HepG2 (cell line): Measurements from ENCODE around the gene GIPC3. TPM values are rescaled to one million over a fixed set of nuclear protein-coding genes. Genes with fewer than 3 reads are reported as not detected.

ENCODE experiments used
- ARID3A ChIP-seq: IDR thresholded peaks from 2 replicates; pipeline ENCODE4 v1.6.1; 2012; ENCODE audit warnings: low read depth, low read length, improper control_type of control experiment
- CCAR2 ChIP-seq: fragments of 200-400 bp; formaldehyde crosslinking; optimal IDR thresholded peaks from 2 replicates; pipeline ENCODE3; 2018; ENCODE audit warnings: low read depth, mild to moderate bottlenecking, low read length, moderate library complexity
- CCDC6 ChIP-seq: sonication (generic); formaldehyde crosslinking; IDR thresholded peaks from 2 replicates; pipeline ENCODE4 v1.8.1; 2022; ENCODE audit warnings: mild to moderate bottlenecking, missing genetic modification reagents, moderate library complexity
- HDAC6 ChIP-seq: fragments of 200-600 bp; sonication (generic); IDR thresholded peaks from 2 replicates; pipeline ENCODE4 v1.7.0; 2017; ENCODE audit warnings: mild to moderate bottlenecking, antibody characterized with exemption, low read length, low read depth
- HES4 ChIP-seq: sonication (generic); formaldehyde crosslinking; IDR thresholded peaks from 2 replicates; pipeline ENCODE4 v1.9.0; 2021; ENCODE audit warnings: mild to moderate bottlenecking, missing genetic modification reagents, borderline replicate concordance
- KDM3A ChIP-seq: IDR thresholded peaks from 2 replicates; pipeline ENCODE4 v1.6.1; 2018; ENCODE audit warnings: low read depth, missing compliant biosample characterization
- KLF16 ChIP-seq, 2 experiments: sonication (generic) in 1 of 2; formaldehyde crosslinking in 1 of 2; IDR thresholded peaks; 2 replicates each; pipeline versions ENCODE4 v1.6.1 to v1.8.0; 2016 to 2023; ENCODE audit warnings: missing genetic modification reagents in 2 of 2, missing compliant biosample characterization in 1 of 2
- MED13 ChIP-seq: sonication (generic); formaldehyde crosslinking; IDR thresholded peaks from 2 replicates; pipeline ENCODE4 v1.5.0; 2020; ENCODE audit warnings: missing genetic modification reagents
- NFE2L1 ChIP-seq: sonication (generic); formaldehyde crosslinking; IDR thresholded peaks from 2 replicates; pipeline ENCODE4 v1.4.0; 2020; ENCODE audit warnings: missing genetic modification reagents, mild to moderate bottlenecking, borderline replicate concordance
- PHF20 ChIP-seq: sonication (generic); formaldehyde crosslinking; IDR thresholded peaks from 2 replicates; pipeline ENCODE4 v1.5.0; 2020; ENCODE audit warnings: mild to moderate bottlenecking, missing genetic modification reagents
- SOX13 ChIP-seq, 3 experiments: fragments of 450-650 bp in 1 of 3; sonication (generic) in 1 of 3; formaldehyde crosslinking in 1 of 3; IDR thresholded peaks in 2 of 3; conservative IDR thresholded peaks in 1 of 3; 2 replicates each; pipeline versions ENCODE4 v1.5.0 to v1.6.1; 2016 to 2020; ENCODE audit warnings: antibody characterized with exemption in 1 of 3, mild to moderate bottlenecking in 1 of 3, missing compliant biosample characterization in 1 of 3, missing genetic modification reagents in 1 of 3, moderate library complexity in 1 of 3
- TEAD3 ChIP-seq: optimal IDR thresholded peaks from 2 replicates; pipeline ENCODE3; 2016; ENCODE audit warnings: borderline replicate concordance
- ZBTB14 ChIP-seq: sonication (generic); formaldehyde crosslinking; IDR thresholded peaks from 2 replicates; pipeline ENCODE4 v1.4.0; 2020; ENCODE audit warnings: missing genetic modification reagents
- ZGPAT ChIP-seq: IDR thresholded peaks from 2 replicates; pipeline ENCODE4 v1.6.1; 2016; ENCODE audit warnings: mild to moderate bottlenecking
- ZNF3 ChIP-seq: IDR thresholded peaks from 2 replicates; pipeline ENCODE4 v1.7.0; 2017; ENCODE audit warnings: inconsistent platforms
- ZNF451 ChIP-seq: sonication (generic); formaldehyde crosslinking; IDR thresholded peaks from 2 replicates; pipeline ENCODE4 v1.5.0; 2020; ENCODE audit warnings: mild to moderate bottlenecking, missing genetic modification reagents
- ZNF543 ChIP-seq: sonication (generic); formaldehyde crosslinking; IDR thresholded peaks from 2 replicates; pipeline ENCODE4 v1.4.0; 2020; ENCODE audit warnings: mild to moderate bottlenecking, missing genetic modification reagents
- ZNF564 ChIP-seq: sonication (generic); formaldehyde crosslinking; IDR thresholded peaks from 2 replicates; pipeline ENCODE4 v1.8.1; 2023; ENCODE audit warnings: mild to moderate bottlenecking, missing genetic modification reagents
- ZNF691 ChIP-seq: sonication (generic); formaldehyde crosslinking; IDR thresholded peaks from 2 replicates; pipeline ENCODE4 v1.4.0; 2020; ENCODE audit warnings: missing genetic modification reagents, low read depth, mild to moderate bottlenecking, borderline replicate concordance
- ZUFSP ChIP-seq: sonication (generic); formaldehyde crosslinking; IDR thresholded peaks from 2 replicates; pipeline ENCODE4 v1.9.0; 2021; ENCODE audit warnings: missing genetic modification reagents, mild to moderate bottlenecking, borderline replicate concordance
- polyA plus RNA-seq, 8 experiments: library from polyadenylated mRNA; depleted of rRNA in 3 of 8; stranded (reverse) in 7 of 8; unstranded in 1 of 8; fragments of >200 nt; fragmentation: Illumina TruSeq in 4 of 8; extraction: Trizol in 4 of 8; gene quantifications; 2 replicates each; pipeline versions ENCODE4 v1.2.1 to v1.2.3, GENCODE V29; 2011 to 2016; ENCODE audit warnings: low read depth in 4 of 8, missing spikeins in 1 of 8, mixed read lengths in 1 of 8; ENCODE audit not compliant: insufficient read depth in 1 of 8
- total RNA-seq, 5 experiments: library from RNA; depleted of rRNA; stranded (reverse); fragments of >200 nt; fragmentation: Illumina TruSeq; extraction: Trizol; gene quantifications; 2 replicates each; pipeline ENCODE4 v1.2.3, GENCODE V29; 2016; ENCODE audit warnings: low read depth in 1 of 5

GIPC3 gene
- total and polyA plus RNA-seq, 2 of the 13 experiments (the other 11 are each of a cell fraction or from before 2014, with no cell fraction given), result 0.05 TPM; not detected in 1

- 0 out of 2 replicates have a peak, but pooled peaks have one; percentile 14 for TF ChIP-seq ARID3A
- 0 out of 2 replicates have a peak, but pooled peaks have one; percentile 47 for TF ChIP-seq ZBTB14 (CRISPR knock-in tag)
- TF ChIP-seq TEAD3 (CRISPR knock-in tag), result peak; percentile 53
- no peak for TF ChIP-seq CCAR2
- TF ChIP-seq MED13 (CRISPR knock-in tag), result 0 out of 2 replicates have a peak, but pooled peaks have one; percentile 23
- peak in 1 of 2 experiments; percentile 95; a peak in 2 of 4 replicates for TF ChIP-seq KLF16 (CRISPR knock-in tag; IDR thresholded peaks at IDR 0.05)
- no peak for TF ChIP-seq CCDC6
- TF ChIP-seq SOX13 (IDR thresholded peaks at IDR 0.05), result no peak
- TF ChIP-seq SOX13 (CRISPR knock-in tag; conservative IDR thresholded peaks at IDR 0.05 in 1 of 2, IDR thresholded peaks at IDR 0.05 in 1 of 2), result no peak
- TF ChIP-seq ZGPAT (CRISPR knock-in tag), result peak; percentile 96
- TF ChIP-seq ZUFSP, result no peak
- no peak; the same call in 1 of the 2 replicates for TF ChIP-seq ZNF564 (CRISPR knock-in tag)
- 0 out of 2 replicates have a peak, but pooled peaks have one; percentile 32 for TF ChIP-seq NFE2L1 (CRISPR knock-in tag)
- peak; percentile 88 for TF ChIP-seq HES4 (CRISPR knock-in tag)
- peak; percentile 74; the same call in 1 of the 2 replicates for TF ChIP-seq ZNF451 (CRISPR knock-in tag)
- TF ChIP-seq ZNF691, result 0 out of 2 replicates have a peak, but pooled peaks have one; percentile 29
- TF ChIP-seq ZNF3, result no peak
- peak; percentile 49; the same call in 1 of the 2 replicates for TF ChIP-seq ZNF543 (CRISPR knock-in tag)
- TF ChIP-seq PHF20 (CRISPR knock-in tag), result peak; percentile 99
- 0 out of 2 replicates have a peak, but pooled peaks have one; percentile 41 for TF ChIP-seq KDM3A (CRISPR knock-in tag)
- peak; percentile 92; the same call in 1 of the 2 replicates for TF ChIP-seq HDAC6
Observed at GRCh38 chr19:3626473-3627350, 41.4 kb downstream of the GIPC3 start, which contains the start of gene CACTIN (continued).
